T-helper 1 cell treated with Interleukin-12 subunit alpha and Interleukin-12 subunit beta and Interleukin-4 antibody, amounts not matched to agents 30 ng/mL and 1 ng/mL, for 36 hours (primary cell): Measurements from ENCODE around the gene NUP205. TPM values are rescaled to one million over a fixed set of nuclear protein-coding genes. Genes with fewer than 3 reads are reported as not detected.

ENCODE experiments used
- intact Hi-C: fragments of 100-400 bp; cut with micrococcal nuclease; formaldehyde crosslinking; loops from one replicate; pipeline ENCODE4 v1.15.1; 2024
- total RNA-seq: library from RNA; stranded (reverse); gene quantifications from 2 replicates; pipeline ENCODE4 v1.2.3, GENCODE V29; 2022

NUP205 gene
- total RNA-seq, 1 donor from 2014 or later, result 83.5 TPM

DNA sequence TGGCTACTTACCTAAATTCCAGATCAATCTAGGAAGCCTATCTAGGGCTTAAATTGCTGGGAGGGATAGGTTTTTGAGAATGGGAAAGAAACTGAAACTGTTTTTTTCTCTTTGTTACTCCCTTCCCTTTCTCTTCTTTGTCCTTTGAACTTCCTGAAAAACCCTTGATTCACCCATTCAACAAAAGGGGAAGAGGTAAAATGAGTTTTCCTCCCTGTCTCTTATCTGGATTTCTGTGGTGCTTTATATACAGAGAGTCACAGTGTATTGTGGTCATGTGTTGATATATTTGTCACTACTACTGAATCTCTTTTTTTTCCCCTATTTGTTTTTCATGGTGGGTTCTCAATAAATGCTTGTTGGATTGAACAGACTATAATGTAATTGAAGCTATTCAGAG, 19.8 kb upstream of the NUP205 start:
- intact Hi-C loops, result no loop called here

DNA sequence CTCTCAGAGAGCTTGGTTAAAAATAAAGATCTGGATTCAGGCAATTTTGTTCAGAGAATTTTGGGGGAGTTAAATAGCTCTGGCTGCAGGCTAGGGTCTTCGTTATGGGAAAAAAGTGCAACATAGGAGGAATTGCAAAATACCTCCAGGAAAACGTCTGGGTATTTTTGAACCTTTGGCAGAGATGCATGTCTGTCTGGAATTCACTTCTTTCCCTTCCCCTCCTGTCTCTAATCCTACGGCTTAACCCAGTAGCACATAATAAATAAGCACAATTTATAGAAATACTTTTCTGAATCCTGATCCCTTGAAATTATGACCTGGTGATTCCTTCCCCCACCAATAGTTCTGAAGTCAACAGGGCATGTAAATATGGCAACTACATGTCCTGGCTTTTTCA, 19.3 kb upstream of the NUP205 start:
- intact Hi-C loops, result no loop called here

DNA sequence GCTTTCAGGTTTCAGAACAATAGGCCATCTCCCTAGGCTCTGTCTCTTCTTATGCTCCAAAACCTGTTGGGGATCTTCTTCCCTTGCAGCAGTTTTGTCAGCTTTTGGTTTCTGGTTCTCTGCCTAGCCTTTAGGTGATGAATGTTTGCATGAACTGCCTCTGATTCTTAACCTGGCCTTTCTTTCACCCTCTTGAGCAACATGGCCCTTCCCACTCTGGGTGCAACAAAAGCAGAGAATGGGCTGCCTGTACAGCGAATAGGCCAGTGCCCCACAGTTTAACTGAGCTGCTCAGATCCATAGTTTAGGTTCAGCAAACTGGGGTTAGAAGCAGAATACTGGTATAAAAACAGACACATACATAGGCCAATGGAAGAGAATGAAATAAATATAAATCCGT, 18.1 kb upstream of the NUP205 start:
- intact Hi-C loops, result no loop called here

DNA sequence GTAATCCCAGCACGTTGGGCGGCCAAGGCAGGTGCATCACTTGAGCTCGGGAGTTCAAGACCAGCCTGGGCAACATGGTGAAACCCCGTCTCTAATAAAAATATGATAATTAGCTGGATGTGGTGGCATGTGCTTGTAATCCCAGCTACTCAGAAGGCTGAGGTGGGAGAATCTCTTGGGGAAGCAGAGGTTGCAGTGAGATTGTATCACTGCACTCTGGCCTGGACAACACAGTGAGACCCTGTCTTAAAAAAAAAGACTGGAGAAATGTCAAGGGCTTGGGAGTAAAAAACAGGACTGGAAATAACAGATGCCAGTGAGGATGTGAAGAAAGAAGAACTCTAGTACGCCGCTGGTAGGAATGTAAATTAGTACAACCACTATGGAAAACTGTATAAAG, 16.7 kb upstream of the NUP205 start:
- intact Hi-C loops, result no loop called here

DNA sequence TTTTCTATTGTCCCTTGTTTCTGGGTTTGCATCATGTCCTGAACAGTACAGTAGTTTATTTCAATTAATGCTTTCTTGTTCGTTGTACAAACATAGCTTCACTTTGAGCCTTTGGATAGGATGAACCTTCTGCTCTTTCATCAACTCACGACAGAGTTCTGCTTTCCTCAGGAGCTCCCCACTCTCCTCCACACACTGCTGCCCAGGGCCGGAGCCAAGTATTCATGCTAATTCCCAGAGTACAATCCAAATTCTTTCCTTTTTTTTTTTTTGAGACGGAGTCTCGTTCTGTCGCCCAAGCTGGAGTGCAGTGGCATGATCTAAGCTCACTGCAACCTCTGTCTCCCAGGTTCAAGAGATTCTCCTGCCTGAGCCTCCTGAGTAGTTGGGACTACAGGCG, 7.5 kb upstream of the NUP205 start:
- intact Hi-C loops, result no loop called here

DNA sequence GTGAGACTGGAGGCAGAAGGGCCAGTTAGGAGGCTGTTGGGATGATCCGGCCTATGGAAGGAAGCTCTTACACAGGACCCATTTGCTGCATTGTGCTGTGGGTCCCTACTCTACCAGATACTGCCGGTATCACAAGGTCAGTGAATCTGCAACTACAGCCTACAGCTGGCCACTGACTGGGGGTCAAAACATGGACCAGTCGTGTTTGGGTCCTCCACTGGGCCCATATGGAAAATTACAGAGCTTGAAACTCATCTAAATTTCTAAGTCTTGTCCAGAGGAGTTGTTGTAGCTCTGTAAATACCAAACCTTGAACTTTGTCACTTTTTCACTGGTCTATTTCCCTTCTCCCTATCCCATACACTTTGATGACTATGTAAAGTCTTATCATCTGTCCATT, 5.6 kb upstream of the NUP205 start:
- intact Hi-C loops, result no loop called here

DNA sequence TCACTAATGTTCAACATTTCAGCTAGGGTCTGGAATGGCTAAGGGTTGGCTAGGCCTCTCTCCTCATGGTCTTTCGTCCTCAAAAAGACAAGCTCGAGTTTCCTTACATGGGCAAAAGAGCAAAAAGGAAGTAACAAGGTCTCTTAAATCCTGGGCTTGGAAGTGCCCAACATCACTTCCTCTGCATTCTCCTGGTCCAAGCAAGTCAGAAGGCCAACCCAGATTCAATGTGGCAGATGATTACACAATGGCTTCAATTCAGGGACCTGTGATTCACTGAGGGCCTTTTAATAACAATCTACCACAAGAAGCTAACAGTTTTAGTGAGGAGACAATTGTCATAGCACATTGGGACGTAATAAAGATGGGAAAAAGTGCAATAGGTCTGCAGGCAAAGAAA, 4.4 kb upstream of the NUP205 start:
- intact Hi-C loops, result no loop called here

DNA sequence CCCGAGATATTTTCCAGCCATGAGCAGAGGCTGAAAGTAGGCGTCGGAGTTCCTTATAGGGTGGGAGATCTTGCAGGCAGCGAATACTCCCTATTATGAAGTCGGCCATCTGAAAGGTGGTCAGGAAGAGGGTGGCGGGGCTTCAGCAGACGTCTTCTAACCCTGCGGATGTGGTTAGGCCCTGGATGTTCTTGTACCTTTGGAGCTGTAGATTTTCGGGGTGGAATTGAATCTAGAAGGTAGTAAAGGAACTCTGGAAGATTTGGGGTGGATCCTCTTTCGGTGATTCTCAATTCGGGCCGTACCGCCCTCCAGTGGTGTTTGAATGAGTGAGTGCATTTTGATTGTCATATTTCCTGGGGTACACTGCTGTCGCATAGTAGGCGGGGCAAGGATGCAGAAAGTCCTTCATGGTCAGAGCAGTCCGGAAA, 635 bp downstream of the NUP205 start:
- intact Hi-C loops, result loop anchor here (1.0 kb wide), 3 partner anchors 277 to 912 kb away; partner anchors contain the start of genes BPGM and WDR91

DNA sequence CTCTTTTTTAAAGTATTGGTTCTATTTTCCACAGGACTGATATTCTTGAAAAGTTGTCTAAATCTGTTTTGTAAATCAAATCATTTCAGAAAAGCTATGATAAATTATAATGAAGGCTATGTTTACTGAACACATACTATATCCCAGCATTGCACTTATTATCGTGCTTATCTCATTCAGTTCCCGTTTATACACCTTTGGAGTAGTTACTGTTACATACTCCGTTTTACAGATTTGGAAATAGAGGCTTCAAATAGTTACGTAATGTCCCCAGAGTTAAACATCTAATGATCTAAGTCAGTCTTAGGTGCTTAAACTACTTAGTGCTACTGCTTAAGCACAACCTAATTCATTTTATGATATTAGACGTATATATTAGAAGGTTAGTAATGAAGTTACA, 1.2 kb downstream of the NUP205 start:
- intact Hi-C loops, result loop anchor here (1.0 kb wide), 3 partner anchors 278 to 913 kb away; partner anchors contain the start of genes BPGM and WDR91

DNA sequence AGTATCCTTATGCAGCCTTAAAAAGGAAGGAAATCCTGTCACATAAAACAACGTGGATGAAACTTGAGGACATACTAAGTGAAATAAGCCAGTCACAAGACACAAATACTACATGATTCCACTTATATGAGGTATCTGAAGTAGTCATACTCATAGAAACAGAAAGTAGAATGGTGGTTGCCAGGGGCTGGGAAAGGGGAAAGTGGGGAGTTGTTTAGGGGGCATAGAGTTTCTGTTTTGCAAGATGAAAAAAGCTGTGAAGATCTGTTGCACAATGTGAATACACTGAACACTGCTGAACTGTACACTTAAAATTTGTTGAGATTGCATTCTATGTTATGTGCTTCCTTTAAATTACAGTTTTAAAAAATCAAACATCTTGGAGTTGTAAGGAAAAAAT, 2.9 kb downstream of the NUP205 start:
- intact Hi-C loops, result no loop called here

DNA sequence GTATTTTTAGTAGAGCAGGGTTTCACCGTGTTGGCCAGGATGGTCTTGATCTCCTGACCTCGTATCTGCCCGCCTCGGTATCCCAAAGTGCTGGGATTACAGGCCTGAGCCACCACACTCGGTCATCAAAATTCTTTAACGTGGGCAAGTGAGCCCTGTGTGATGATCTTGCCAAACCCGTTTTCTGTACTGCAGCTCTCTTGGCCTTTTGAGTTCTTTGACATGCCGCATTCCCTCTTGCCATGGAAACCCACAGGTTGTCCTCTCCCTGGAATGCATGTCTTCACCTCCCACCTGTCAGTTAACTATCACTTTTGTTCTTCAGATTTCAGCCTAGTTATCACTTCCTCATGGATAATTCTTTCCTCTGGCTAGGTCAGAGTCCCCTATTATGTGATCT, 5.0 kb downstream of the NUP205 start:
- intact Hi-C loops, result no loop called here

DNA sequence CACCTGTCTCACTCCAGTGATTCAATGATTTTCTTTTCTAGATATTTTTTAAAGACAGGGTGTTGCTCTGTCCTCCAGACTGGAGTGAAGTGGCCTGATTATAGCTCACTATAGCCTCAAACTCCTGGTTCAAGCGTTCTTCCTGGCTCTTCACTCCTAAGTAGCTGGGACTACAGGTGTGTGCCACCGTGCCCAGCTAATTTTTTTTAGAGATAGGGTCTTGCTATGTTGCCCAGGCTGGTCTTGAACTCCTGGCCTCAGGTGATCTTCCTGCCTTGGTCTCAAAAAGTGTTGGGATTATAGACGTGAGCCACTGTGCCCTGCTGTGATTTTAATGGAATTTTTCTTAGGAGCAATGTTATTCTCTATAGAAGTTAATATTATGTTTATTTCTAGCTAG, 14.1 kb downstream of the NUP205 start:
- intact Hi-C loops, result no loop called here

DNA sequence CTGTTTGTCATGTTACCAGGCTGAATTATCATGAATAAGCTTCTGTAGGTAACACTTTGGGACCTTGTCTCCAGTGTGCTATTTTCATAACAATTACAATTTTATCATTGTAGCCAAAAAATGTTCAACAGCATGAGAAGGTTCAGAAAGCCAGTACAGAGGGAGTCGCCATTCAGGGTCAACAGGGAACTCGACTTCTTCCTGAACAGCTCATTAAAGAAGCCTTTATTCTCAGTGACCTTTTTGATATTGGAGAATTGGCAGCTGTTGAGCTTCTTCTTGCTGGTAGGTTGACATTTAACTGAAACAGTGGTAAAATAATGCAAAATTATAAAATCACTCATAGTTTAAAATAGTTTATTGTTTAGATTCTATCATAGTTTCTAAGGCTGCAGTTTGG, 15.8 kb downstream of the NUP205 start:
- intact Hi-C loops, result no loop called here

DNA sequence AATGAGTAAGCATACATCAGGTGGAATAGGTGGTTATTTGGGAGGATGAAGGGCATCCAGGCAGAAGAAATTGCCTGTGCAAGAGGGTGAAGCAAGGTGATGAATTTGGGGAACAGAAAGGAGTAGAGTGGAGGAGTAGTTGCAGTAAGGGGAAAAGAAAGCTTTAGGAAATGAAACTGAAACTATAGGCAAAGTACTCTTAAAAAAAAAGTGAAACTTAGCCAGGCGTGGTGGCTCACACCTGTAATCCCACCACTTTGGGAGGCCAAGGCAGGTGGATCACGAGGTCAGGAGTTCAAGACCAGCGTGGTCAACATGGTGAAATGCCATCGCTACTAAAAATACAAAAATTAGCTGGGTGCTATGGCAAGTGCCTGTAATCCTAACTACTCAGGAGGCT, 17.6 kb downstream of the NUP205 start:
- intact Hi-C loops, result loop anchor here (1.0 to 5.0 kb wide), 3 partner anchors 18 to 293 kb away; partner anchors contain the start of genes CNOT4 and NUP205

DNA sequence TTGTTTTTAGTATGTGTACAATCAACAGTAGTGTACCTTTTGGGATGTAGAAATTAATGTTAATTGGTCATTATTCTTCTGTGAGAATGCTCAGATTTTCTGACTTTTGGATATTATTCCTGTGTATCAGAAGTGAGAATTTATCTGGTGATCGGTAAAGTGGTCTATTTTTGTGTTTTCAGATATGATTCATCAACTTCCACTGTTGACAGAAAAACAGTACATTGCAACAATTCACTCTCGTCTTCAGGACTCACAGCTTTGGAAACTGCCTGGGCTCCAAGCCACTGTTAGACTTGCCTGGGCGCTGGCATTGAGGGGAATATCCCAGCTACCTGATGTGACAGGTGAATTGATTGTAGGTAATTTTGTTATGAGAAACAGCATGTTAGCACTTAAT, 20.9 kb downstream of the NUP205 start:
- intact Hi-C loops, result loop anchor here (5.0 kb wide), 2 partner anchors 66 to 296 kb away; partner anchors contain the start of gene CNOT4

DNA sequence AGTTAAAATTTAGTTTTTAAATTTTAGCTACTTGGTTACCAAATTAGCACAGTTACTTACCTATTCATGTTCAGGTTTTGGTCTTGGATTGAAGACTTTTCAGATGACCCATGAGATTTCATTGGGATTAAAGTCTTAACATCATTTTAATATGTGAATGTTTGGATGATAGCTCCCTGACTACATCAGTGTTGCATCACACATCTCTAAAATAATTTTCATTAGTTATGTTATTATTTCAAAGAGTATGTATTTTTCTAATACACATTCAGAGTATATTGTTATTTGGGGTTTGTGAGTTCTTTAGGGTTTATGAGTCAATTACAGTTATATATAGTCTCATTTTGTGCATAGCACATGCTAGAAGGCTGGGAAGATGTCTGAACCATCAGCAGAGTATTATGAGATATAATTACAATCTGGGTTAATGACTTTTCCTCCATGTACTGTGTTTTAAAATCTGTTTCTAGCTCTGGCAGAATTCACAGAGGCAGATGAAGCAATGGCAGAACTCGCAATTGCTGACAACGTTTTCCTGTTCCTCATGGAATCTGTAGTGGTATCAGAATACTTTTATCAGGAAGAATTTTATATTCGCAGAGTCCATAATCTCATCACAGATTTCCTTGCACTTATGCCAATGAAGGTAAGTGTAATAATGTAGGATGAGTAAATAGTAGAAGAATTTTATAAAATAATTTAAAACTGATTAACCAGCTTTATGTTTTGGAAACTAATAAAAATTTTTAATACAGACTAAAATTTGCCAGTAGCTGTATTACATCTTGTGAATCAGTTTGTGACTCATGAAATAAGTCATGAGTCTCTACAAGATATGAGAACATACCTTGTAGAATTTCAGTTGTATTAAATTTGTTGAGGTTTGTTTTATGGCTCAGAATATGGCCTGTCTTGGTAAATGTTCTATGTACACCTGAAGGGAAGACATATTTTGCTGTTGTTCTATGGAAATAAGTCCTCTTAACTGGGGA, 26.9 kb downstream of the NUP205 start:
- intact Hi-C loops, result no loop called here

DNA sequence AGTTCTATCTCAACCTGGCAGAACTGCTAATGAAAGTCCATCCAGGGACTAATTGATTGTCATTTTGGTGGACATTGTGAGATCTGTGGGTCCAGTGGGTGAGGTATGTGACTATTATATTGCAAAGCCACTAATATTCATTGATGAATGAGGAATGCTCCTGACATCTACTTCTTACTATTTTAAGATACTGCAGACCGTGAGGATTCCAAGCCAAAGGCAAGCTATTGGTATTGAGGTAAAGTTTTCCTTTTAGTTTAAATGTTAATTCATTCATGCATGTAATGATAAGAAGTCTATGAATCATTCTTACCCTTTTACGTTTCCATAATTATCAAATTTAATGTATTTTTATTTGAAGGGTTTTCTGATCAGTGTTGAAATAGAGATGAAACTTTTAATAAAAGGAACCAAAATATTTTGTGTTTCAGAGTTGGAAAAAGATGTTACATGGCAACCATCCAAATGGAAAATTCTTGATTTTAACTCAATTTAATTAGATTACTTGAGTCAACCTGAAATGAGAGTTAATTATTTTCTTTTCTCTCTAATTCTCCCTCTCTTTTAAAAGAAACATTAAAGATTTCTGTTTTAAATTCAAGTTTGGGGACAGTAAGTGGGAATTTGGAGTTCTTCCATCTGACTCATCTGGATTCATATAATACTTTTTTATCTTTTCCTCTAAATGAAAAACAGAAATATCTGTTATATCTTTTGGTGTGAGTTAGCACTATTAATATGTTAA, 39.6 kb downstream of the NUP205 start:
- intact Hi-C loops, result no loop called here

DNA sequence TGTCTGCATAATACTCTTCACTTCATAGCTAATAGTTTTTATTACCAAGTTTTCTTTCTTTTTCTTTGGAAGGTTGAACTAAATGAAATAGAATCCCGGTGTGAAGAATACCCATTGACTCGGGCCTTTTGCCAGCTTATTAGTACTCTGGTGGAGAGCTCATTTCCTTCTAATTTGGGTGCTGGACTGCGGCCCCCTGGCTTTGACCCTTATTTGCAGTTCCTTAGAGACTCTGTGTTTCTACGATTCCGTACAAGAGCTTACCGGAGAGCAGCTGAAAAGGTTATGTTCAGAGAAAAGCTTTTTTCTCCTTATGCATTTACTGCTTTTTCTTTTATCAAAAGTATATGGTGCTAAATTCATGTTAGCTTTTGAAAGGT, 40.2 kb downstream of the NUP205 start:
- intact Hi-C loops, result no loop called here

DNA sequence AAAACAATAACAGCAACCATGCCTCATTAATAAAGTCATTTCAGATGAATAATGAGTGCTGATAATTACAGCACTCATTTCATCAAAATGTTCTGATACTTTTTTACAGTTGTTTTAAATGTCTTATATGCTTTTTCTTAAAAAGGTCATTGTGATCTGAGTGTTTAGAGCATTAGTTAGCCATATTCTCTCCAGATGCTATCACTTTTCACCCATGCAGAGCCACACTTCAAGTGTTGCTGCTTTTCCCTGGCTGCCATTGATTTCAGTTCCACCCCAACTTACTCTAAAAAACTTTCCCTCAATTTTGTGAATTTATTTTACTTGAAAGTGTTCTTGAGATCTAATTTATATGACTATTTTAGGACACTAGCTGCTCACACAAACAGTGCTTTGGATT, 41.8 kb downstream of the NUP205 start:
- intact Hi-C loops, result no loop called here

DNA sequence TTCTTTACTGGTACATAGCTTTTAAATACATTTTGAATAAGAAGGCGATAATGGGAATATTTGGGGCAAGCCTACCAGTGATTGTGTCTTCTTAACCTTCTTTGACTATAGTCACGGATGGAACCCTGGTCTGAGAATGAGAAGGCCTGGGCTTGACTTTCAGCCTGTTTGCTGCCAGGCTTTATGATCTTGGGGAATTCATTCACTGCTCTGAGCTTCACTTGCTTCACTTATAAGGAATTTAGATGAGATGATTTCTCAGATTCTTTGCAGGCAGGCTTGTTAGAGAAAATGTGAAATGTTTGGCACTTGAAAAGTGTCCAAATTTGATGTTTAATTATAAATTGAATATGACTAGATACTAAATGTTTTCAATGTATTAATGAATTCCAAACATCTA, 42.5 kb downstream of the NUP205 start:
- intact Hi-C loops, result no loop called here

DNA sequence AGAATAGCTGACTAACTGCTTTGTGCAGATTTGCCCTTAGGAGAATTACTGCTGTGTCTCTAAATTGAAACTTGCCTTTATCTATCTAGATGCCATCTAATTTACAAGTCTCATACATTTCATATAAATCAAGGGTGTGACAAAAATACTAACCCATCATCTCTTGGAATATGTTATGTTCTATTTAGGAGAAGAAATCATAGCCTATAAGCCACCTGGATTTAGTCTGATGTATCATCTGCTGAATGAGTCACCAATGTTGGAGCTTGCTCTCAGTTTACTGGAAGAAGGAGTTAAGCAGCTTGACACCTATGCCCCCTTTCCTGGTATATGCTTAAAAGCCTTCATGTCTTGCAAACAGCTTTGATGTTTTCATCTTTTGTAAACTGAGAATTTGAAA, 43.5 kb downstream of the NUP205 start:
- intact Hi-C loops, result no loop called here

DNA sequence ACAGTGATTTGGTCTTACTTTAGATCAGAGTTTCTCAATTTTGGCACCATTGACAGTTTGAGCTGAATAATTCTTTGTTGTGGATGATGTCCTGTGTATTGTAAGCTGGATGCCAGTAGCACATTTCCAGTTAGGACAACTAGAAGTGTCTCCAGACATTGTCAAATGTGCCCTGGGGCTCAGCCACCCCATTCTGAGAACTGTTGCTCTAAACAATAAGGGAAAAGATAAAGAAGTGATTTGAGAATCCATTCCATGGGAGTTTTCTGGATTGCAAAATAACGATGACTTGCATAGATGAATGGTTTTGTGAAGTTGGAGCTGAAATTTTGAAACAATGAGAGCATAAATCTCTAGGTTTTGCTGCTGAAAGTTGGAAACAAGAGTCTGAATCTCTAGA, 44.6 kb downstream of the NUP205 start:
- intact Hi-C loops, result no loop called here
